ENCODE results near the gene CHRNA9. TPM values are rescaled to one million over a fixed set of nuclear protein-coding genes. Genes with fewer than 3 reads are reported as not detected.

Gene CHRNA9
- total RNA-seq, 1 donor from 2014 or later = not detected

DNA sequence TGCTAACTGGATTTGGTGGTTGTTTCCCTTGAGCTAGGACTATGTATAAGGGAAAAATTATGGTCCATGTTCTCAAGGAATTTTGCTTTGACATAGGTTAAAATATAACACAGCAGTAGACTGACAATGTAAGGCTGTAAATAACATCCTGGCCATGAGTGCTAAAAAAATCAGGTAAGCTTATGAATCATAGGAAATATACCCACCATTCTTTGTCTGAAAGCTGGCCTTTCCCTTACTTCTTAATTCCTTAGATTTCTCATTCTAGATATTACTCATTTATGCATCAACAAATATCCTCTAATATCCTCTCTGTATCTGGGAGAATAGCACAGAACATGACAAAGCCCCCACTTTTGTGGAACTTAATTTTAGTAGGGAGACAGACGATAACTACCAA lies 6.8 kb upstream of the CHRNA9 start:
- peaks cover 11% of the 10 kb centered on the region for H3K4me1 Mint-ChIP-seq
- H3K27me3 Mint-ChIP-seq (ENCODE audit: low read depth) = no peaks in the 10 kb centered on the region
- no peaks in the 10 kb centered on the region for H3K9me3 Mint-ChIP-seq
- H3K36me3 Mint-ChIP-seq (ENCODE audit: low read depth) = no peaks in the 10 kb centered on the region
- H3K27ac Mint-ChIP-seq (ENCODE audit: unreplicated experiment) = no peak overlapping the region
- TF ChIP-seq, protein P1, sequence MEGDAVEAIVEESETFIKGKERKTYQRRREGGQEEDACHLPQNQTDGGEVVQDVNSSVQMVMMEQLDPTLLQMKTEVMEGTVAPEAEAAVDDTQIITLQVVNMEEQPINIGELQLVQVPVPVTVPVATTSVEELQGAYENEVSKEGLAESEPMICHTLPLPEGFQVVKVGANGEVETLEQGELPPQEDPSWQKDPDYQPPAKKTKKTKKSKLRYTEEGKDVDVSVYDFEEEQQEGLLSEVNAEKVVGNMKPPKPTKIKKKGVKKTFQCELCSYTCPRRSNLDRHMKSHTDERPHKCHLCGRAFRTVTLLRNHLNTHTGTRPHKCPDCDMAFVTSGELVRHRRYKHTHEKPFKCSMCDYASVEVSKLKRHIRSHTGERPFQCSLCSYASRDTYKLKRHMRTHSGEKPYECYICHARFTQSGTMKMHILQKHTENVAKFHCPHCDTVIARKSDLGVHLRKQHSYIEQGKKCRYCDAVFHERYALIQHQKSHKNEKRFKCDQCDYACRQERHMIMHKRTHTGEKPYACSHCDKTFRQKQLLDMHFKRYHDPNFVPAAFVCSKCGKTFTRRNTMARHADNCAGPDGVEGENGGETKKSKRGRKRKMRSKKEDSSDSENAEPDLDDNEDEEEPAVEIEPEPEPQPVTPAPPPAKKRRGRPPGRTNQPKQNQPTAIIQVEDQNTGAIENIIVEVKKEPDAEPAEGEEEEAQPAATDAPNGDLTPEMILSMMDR (conservative IDR thresholded peaks at IDR 0.05) = no peak
- DNase-seq (ENCODE audit: low read depth, low spot score) = no peak
- no peak overlapping the region for H3K4me3 Mint-ChIP-seq

DNA sequence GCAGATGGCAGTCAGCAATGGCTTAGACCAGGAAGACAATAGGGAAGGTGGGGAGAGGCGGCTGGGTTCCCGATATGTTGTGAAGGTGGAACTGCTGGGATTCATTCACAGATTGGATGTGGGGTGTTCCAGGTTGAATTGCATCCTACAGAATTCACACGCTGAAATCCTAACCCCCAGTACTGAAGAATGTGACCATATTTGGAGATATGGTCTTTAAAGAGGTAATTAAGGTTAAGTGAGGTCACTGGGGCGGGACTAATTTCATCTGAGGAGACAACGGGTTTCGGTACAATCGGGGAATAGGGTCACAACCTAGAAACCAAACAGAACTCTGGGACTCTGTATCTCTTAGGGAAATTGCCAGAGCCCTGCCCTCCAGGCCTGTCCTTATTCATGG lies 5.3 kb upstream of the CHRNA9 start:
- H3K9me3 Mint-ChIP-seq = no peaks in the 10 kb centered on the region
- H3K27ac Mint-ChIP-seq (ENCODE audit: unreplicated experiment) = no peak overlapping the region
- TF ChIP-seq, protein P1 (conservative IDR thresholded peaks at IDR 0.05) = no peak
- no peak overlapping the region for H3K4me3 Mint-ChIP-seq
- peaks cover 21% of the 10 kb centered on the region for H3K4me1 Mint-ChIP-seq
- DNase-seq (ENCODE audit: low read depth, low spot score) = no peak
- no peaks in the 10 kb centered on the region for H3K36me3 Mint-ChIP-seq (ENCODE audit: low read depth)
- no peaks in the 10 kb centered on the region for H3K27me3 Mint-ChIP-seq (ENCODE audit: low read depth)

DNA sequence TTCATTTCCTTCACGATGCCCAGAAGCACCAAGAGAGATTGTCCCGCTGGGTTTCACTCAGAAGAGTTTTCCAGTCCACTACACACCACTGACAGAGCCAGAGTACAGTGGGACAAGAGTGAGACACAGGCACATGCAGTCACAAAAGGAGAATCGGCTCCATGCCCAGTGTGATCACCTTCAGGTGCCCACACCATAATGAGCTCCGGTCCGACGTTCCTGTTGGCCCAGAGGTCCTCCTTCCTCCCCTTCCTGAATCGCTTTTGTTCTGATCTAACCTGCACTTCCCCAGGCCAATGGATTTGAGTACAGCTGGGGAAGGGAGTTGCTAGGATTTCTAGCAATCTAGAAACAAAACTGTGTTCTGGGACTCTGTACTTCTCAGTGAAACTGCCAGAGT lies 4.6 kb upstream of the CHRNA9 start:
- H3K9me3 Mint-ChIP-seq = no peaks in the 10 kb centered on the region
- no peak overlapping the region for H3K4me3 Mint-ChIP-seq
- TF ChIP-seq, protein P1 (conservative IDR thresholded peaks at IDR 0.05) = no peak
- H3K36me3 Mint-ChIP-seq (ENCODE audit: low read depth) = no peaks in the 10 kb centered on the region
- DNase-seq (ENCODE audit: low read depth, low spot score) = no peak
- H3K4me1 Mint-ChIP-seq = peaks cover 23% of the 10 kb centered on the region
- no peaks in the 10 kb centered on the region for H3K27me3 Mint-ChIP-seq (ENCODE audit: low read depth)
- H3K27ac Mint-ChIP-seq (ENCODE audit: unreplicated experiment) = no peak overlapping the region

DNA sequence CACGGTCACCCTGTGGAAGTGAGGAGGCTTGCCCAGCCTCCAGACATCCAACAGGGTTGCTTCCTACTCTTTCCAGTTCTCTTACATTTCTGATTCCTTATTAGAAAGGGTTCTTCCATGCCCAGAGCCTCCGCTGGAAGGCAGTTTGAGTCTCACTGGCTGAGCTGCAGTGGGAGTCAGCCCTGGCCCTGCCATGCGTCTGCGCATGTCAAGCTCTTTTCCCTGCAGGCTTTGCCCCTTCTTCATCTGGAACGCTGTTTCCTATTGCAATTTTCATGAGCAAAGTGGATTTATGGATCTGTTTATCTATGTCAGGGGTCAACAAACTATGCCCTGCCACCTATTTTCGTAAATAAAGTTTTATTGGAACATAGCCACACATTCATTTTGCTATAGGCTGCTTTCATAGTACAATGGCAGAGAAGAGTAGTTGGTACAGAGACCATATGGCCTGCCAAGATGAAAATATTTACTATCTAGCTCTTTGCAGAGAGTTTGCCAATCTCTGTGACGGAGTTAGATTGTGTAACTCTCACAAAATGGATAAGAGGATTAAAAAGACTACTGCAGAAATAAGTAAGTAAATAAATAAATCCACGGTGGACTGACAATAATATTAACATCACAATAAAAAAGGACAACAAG lies 3.9 kb upstream of the CHRNA9 start:
- no peaks in the 10 kb centered on the region for H3K27me3 Mint-ChIP-seq (ENCODE audit: low read depth)
- H3K4me1 Mint-ChIP-seq = peaks cover 26% of the 10 kb centered on the region
- TF ChIP-seq, protein P1 (conservative IDR thresholded peaks at IDR 0.05) = no peak
- no peak for DNase-seq (ENCODE audit: low read depth, low spot score)
- H3K4me3 Mint-ChIP-seq = no peak overlapping the region
- H3K36me3 Mint-ChIP-seq (ENCODE audit: low read depth) = no peaks in the 10 kb centered on the region
- H3K9me3 Mint-ChIP-seq = no peaks in the 10 kb centered on the region
- no peak overlapping the region for H3K27ac Mint-ChIP-seq (ENCODE audit: unreplicated experiment)

DNA sequence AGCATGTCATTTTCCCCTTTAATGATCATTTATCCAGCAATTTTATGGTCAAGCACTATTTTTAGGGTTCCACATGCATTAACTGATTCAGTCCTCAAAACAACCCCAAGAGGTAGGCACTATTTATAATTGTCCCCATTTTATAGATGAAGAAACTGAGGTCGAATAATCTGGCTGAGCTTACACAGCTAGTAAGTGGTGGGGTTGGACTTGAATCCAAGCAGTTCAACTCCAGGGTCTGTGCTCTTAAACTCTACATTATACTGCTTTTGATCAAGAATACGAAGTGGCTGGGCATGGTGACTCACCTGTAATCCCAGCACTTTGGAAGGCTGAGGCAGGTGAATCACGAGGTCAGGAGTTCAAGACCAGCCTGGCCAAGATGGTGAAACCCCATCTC lies 3.2 kb upstream of the CHRNA9 start:
- Mint-ChIP-seq H3K9me3 (no peaks in the 10 kb centered on the region), H3K4me1 (peaks cover 26% of the 10 kb centered on the region), H3K4me3 (no peak overlapping the region), H3K27me3 (ENCODE audit: low read depth) (no peaks in the 10 kb centered on the region), H3K36me3 (ENCODE audit: low read depth) (no peaks in the 10 kb centered on the region), H3K27ac (ENCODE audit: unreplicated experiment) (no peak overlapping the region)
- TF ChIP-seq, protein P1 (conservative IDR thresholded peaks at IDR 0.05) = no peak
- no peak for DNase-seq (ENCODE audit: low read depth, low spot score)

All from neural crest cell (in vitro differentiated cells).